ENCODE measurements around the gene RNF182. TPM values are rescaled to one million over a fixed set of nuclear protein-coding genes. Genes with fewer than 3 reads are reported as not detected.

RNF182 gene
- total RNA-seq, 4 donors from 2014 or later: under 0.01 to 0.41 (median 0.34) TPM; not detected in 1

GRCh38 chr6:14022673-14023072 lies 97.9 kb downstream of the RNF182 start:
- DNase-seq: no peak
- Histone ChIP-seq H3K4me1 (no peaks in the 10 kb centered on the region), H3K4me3 (no peak overlapping the region), H3K27me3 (no peaks in the 10 kb centered on the region), H3K9me3 (no peaks in the 10 kb centered on the region), H3K36me3 (no peaks in the 10 kb centered on the region), H3K27ac (no peak overlapping the region)
- intact Hi-C loops (cut with DNase I; ENCODE audit: low total_unique reads): no loop called here
- no peak for TF ChIP-seq POLR2A (IDR thresholded peaks at IDR 0.05)
- no peak for TF ChIP-seq CTCF (IDR thresholded peaks at IDR 0.05)

GRCh38 chr6:14023855-14024254 lies 99.1 kb downstream of the RNF182 start:
- intact Hi-C loops (cut with DNase I; ENCODE audit: low total_unique reads): no loop called here
- TF ChIP-seq POLR2A (IDR thresholded peaks at IDR 0.05) (no peak), CTCF (IDR thresholded peaks at IDR 0.05) (no peak)
- Histone ChIP-seq H3K4me3 (no peak overlapping the region), H3K27ac (no peak overlapping the region), H3K27me3 (no peaks in the 10 kb centered on the region), H3K4me1 (no peaks in the 10 kb centered on the region), H3K9me3 (no peaks in the 10 kb centered on the region), H3K36me3 (no peaks in the 10 kb centered on the region)
- DNase-seq: no peak

- Histone ChIP-seq H3K27ac (no peak overlapping the region), H3K4me3 (no peak overlapping the region), H3K36me3 (no peaks in the 10 kb centered on the region), H3K4me1 (no peaks in the 10 kb centered on the region), H3K9me3 (no peaks in the 10 kb centered on the region), H3K27me3 (no peaks in the 10 kb centered on the region)
- no peak for TF ChIP-seq CTCF (IDR thresholded peaks at IDR 0.05)
- intact Hi-C loops (cut with DNase I; ENCODE audit: low total_unique reads): no loop called here
- DNase-seq: no peak
Measured at GRCh38 chr6:14025160-14025559, 100.4 kb downstream of the RNF182 start.

GRCh38 chr6:14026831-14027539 lies 102.2 kb downstream of the RNF182 start:
- H3K27me3 ChIP-seq: no peaks in the 10 kb centered on the region
- intact Hi-C loops (cut with DNase I; ENCODE audit: low total_unique reads): no loop called here
- no peak overlapping the region for H3K4me3 ChIP-seq
- no peaks in the 10 kb centered on the region for H3K36me3 ChIP-seq
- no peak overlapping the region for H3K27ac ChIP-seq
- H3K9me3 ChIP-seq: no peaks in the 10 kb centered on the region
- TF ChIP-seq CTCF (IDR thresholded peaks at IDR 0.05): no peak
- TF ChIP-seq POLR2A (IDR thresholded peaks at IDR 0.05): no peak
- no peaks in the 10 kb centered on the region for H3K4me1 ChIP-seq
- no peak for DNase-seq

- Histone ChIP-seq H3K27me3 (no peaks in the 10 kb centered on the region), H3K27ac (no peak overlapping the region)
Measured at GRCh38 chr6:14028631-14029030, 103.9 kb downstream of the RNF182 start.

More at GRCh38 chr6:14028631-14029030, 103.9 kb downstream of the RNF182 start:
- intact Hi-C loops (cut with DNase I; ENCODE audit: low total_unique reads): no loop called here
- Histone ChIP-seq H3K9me3 (no peaks in the 10 kb centered on the region), H3K4me1 (no peaks in the 10 kb centered on the region), H3K4me3 (no peak overlapping the region), H3K36me3 (no peaks in the 10 kb centered on the region)
- TF ChIP-seq POLR2A (IDR thresholded peaks at IDR 0.05): no peak
- TF ChIP-seq CTCF (IDR thresholded peaks at IDR 0.05): no peak
- DNase-seq: no peak

All from uterus (tissue), 4 donors.